A549 (cell line): ENCODE data around the gene PTBP1. TPM values are rescaled to one million over a fixed set of nuclear protein-coding genes. Genes with fewer than 3 reads are reported as not detected.
A peak's percentile ranks its signal among the peaks of the same experiment; 100 is the strongest.

ENCODE experiments used
- ATAC-seq, 2 experiments: fragments of 200-7000 bp in 1 of 2; fragments of >200 bp in 1 of 2; cut with Nextera tagmentation in 1 of 2; cut with Tn5 transposase in 1 of 2; 3 replicates each; pipeline versions ENCODE4 v1.8.0 to v1.9.1; 2018 to 2020; ENCODE audit warnings: mild to moderate bottlenecking in 1 of 2, moderate library complexity in 1 of 2
- CTCF ChIA-PET: fragments of 300-600 bp; sonication (Branson Sonifier 250); formaldehyde crosslinking; extraction: SDS; loops from one replicate; lab custom pipeline; 2021; ENCODE audit warnings: antibody characterized with exemption, inconsistent platforms; lab: Yijun Ruan, JAX
- POLR2A ChIA-PET: fragments of 350-600 bp; formaldehyde crosslinking; extraction: SDS; loops from one replicate; lab custom pipeline; 2021; ENCODE audit warnings: antibody characterized with exemption, inconsistent platforms; lab: Yijun Ruan, JAX
- DNase-seq, 2 experiments: peaks; one replicate each; pipeline versions ENCODE4 v3.0.0 to v3.0.0-alpha.2; 2011 to 2016; ENCODE audit warnings: low read depth in 1 of 2, low spot score in 1 of 2
- FAIRE-seq: peaks from 2 replicates; lab custom pipeline; 2011; peaks lifted over from hg19 to GRCh38; lab: Jason Lieb, UNC
- H3K27ac ChIP-seq, 2 experiments: fragments of >200 bp; sonication (Bioruptor Twin); formaldehyde crosslinking; 3 replicates each; pipeline ENCODE4 v1.5.1; 2016 to 2017
- H3K4me1 ChIP-seq: fragments of >200 bp; sonication (Bioruptor Twin); formaldehyde crosslinking; 3 replicates; pipeline ENCODE4 v1.6.1; 2016
- H3K4me2 ChIP-seq: fragments of >200 bp; sonication (Bioruptor Twin); formaldehyde crosslinking; 3 replicates; pipeline ENCODE4 v1.6.1; 2016
- H3K4me3 ChIP-seq: fragments of >200 bp; sonication (Bioruptor Twin); formaldehyde crosslinking; 3 replicates; pipeline ENCODE4 v1.5.1; 2016
- H3K9me3 ChIP-seq: fragments of >200 bp; sonication (Bioruptor Twin); formaldehyde crosslinking; 3 replicates; pipeline ENCODE4 v1.6.1; 2016
- BHLHE40 ChIP-seq: IDR thresholded peaks from 2 replicates; pipeline ENCODE4 v1.6.1; 2012; ENCODE audit warnings: low read depth, low read length, inconsistent platforms
- CEBPB ChIP-seq, 2 experiments: fragments of >200 bp in 1 of 2; sonication (Bioruptor Twin) in 1 of 2; formaldehyde crosslinking in 1 of 2; IDR thresholded peaks; 2 replicates each; pipeline ENCODE4 v1.6.1; 2012 to 2016
- CHD4 ChIP-seq: fragments of 200-600 bp; sonication (generic); IDR thresholded peaks from 2 replicates; pipeline ENCODE4 v1.6.1; 2016; ENCODE audit warnings: antibody characterized with exemption, mild to moderate bottlenecking, borderline replicate concordance
- EP300 ChIP-seq, 2 experiments: fragments of >200 bp; sonication (Bioruptor Twin); formaldehyde crosslinking; IDR thresholded peaks; 2 replicates in 1 of 2; 3 replicates in 1 of 2; pipeline ENCODE4 v1.6.1; 2016 to 2017
- ESRRA ChIP-seq: fragments of 150-350 bp; IDR thresholded peaks from 2 replicates; pipeline ENCODE4 v1.6.1; 2014; ENCODE audit warnings: mild to moderate bottlenecking, low read length, borderline replicate concordance
- FOSL2 ChIP-seq, 2 experiments: fragments of 450-650 bp in 1 of 2; fragments of >200 bp in 1 of 2; sonication (Bioruptor Twin) in 1 of 2; formaldehyde crosslinking; IDR thresholded peaks; 2 replicates each; pipeline versions ENCODE4 v1.5.0 to v1.6.1; 2016 to 2020; ENCODE audit warnings: mild to moderate bottlenecking in 1 of 2, moderate library complexity in 1 of 2
- FOXS1 ChIP-seq: fragments of 250-450 bp; sonication (Bioruptor Pico); IDR thresholded peaks from 2 replicates; pipeline ENCODE4 v1.5.0; 2020; ENCODE audit warnings: mild to moderate bottlenecking, moderate library complexity
- HDAC2 ChIP-seq: fragments of 200-600 bp; sonication (generic); IDR thresholded peaks from 2 replicates; pipeline ENCODE4 v1.6.1; 2016
- HOXA7 ChIP-seq: fragments of 250-450 bp; sonication (Bioruptor Pico); IDR thresholded peaks from 2 replicates; pipeline ENCODE4 v1.5.0; 2020; ENCODE audit warnings: mild to moderate bottlenecking, moderate library complexity
- HOXB13 ChIP-seq: fragments of 250-450 bp; sonication (Bioruptor Pico); IDR thresholded peaks from 2 replicates; pipeline ENCODE4 v1.5.0; 2020; ENCODE audit warnings: low read depth, mild to moderate bottlenecking, moderate library complexity
- JUNB ChIP-seq: fragments of >200 bp; sonication (Bioruptor Twin); formaldehyde crosslinking; IDR thresholded peaks from 2 replicates; pipeline ENCODE4 v1.6.1; 2016
- KDM5A ChIP-seq: fragments of 200-600 bp; sonication (generic); IDR thresholded peaks from 2 replicates; pipeline ENCODE4 v1.6.1; 2016; ENCODE audit warnings: antibody characterized with exemption, mild to moderate bottlenecking
- MAFK ChIP-seq: fragments of 450-650 bp; IDR thresholded peaks from 2 replicates; pipeline ENCODE4 v1.6.1; 2014; ENCODE audit not compliant: partially characterized antibody
- MAX ChIP-seq: IDR thresholded peaks from 2 replicates; pipeline ENCODE4 v1.6.1; 2012
- MYC ChIP-seq: IDR thresholded peaks from 2 replicates; pipeline ENCODE4 v1.6.1; 2012; ENCODE audit warnings: mild to moderate bottlenecking, inconsistent platforms, low read length, improper control_type of control experiment, borderline replicate concordance
- NR3C1 ChIP-seq: fragments of >200 bp; sonication (Bioruptor Twin); formaldehyde crosslinking; IDR thresholded peaks from 3 replicates; pipeline ENCODE4 v1.6.1; 2017
- POLR2AphosphoS2 ChIP-seq: conservative IDR thresholded peaks from 2 replicates; pipeline ENCODE4 v1.6.1; 2012; ENCODE audit warnings: low read length, improper control_type of control experiment, inconsistent platforms
- RARB ChIP-seq: fragments of 250-450 bp; sonication (Bioruptor Pico); IDR thresholded peaks from 2 replicates; pipeline ENCODE4 v1.8.0; 2021; ENCODE audit warnings: mild to moderate bottlenecking, moderate library complexity
- RCOR1 ChIP-seq: fragments of 150-350 bp; IDR thresholded peaks from 2 replicates; pipeline ENCODE4 v1.6.1; 2014; ENCODE audit warnings: antibody characterized with exemption, low read length, low read depth
- REST ChIP-seq: fragments of 200-600 bp; sonication (generic); IDR thresholded peaks from 2 replicates; pipeline ENCODE4 v1.6.1; 2016; ENCODE audit warnings: antibody characterized with exemption, mild to moderate bottlenecking, moderate library complexity
- RFX5 ChIP-seq: fragments of 450-650 bp; IDR thresholded peaks from 2 replicates; pipeline ENCODE4 v1.7.1; 2014; ENCODE audit warnings: antibody characterized with exemption, mild to moderate bottlenecking, moderate library complexity
- RNF2 ChIP-seq: fragments of 200-600 bp; sonication (generic); IDR thresholded peaks from 2 replicates; pipeline ENCODE4 v1.6.1; 2016; ENCODE audit warnings: low read depth, mild to moderate bottlenecking, antibody characterized with exemption, moderate library complexity, borderline replicate concordance
- SREBF2 ChIP-seq: fragments of 450-650 bp; IDR thresholded peaks from 2 replicates; pipeline ENCODE4 v1.6.1; 2014; ENCODE audit warnings: mild to moderate bottlenecking, moderate library complexity
- WGBS: methylation state at CpG from one replicate; pipeline ENCODE4 v1.1.6; 2017; ENCODE audit errors: missing lambda C conversion rate; 5-methylcytosine and 5-hydroxymethylcytosine counted together
- polyA plus RNA-seq, 4 experiments: library from polyadenylated mRNA; depleted of rRNA in 3 of 4; stranded (reverse); fragments of >200 nt; fragmentation: RNase III in 1 of 4; extraction: RNeasy Plus Mini Kit Qiagen cat#74134 plus additional on column Dnase treatment in 1 of 4; gene quantifications; 2 replicates in 3 of 4; 3 replicates in 1 of 4; pipeline ENCODE4 v1.2.3, GENCODE V29; 2011 to 2017
- TF ChIP-seq, protein P1 (sequence below): fragments of >200 bp; sonication (Bioruptor Twin); formaldehyde crosslinking; IDR thresholded peaks from 3 replicates; pipeline ENCODE4 v1.5.1; 2016
- TF ChIP-seq, protein P2 (sequence below): fragments of 250-450 bp; sonication (Bioruptor Pico); IDR thresholded peaks from 2 replicates; pipeline ENCODE4 v1.5.0; 2020; ENCODE audit warnings: low read depth, mild to moderate bottlenecking, moderate library complexity
- TF ChIP-seq, protein P3 (sequence below): fragments of 450-650 bp; IDR thresholded peaks from 2 replicates; pipeline ENCODE4 v1.6.1; 2014; ENCODE audit warnings: antibody characterized with exemption

PTBP1 gene
- polyA plus RNA-seq, 2 of the 4 experiments (the other 2 are of a cell fraction): 144 to 264 TPM

DNA sequence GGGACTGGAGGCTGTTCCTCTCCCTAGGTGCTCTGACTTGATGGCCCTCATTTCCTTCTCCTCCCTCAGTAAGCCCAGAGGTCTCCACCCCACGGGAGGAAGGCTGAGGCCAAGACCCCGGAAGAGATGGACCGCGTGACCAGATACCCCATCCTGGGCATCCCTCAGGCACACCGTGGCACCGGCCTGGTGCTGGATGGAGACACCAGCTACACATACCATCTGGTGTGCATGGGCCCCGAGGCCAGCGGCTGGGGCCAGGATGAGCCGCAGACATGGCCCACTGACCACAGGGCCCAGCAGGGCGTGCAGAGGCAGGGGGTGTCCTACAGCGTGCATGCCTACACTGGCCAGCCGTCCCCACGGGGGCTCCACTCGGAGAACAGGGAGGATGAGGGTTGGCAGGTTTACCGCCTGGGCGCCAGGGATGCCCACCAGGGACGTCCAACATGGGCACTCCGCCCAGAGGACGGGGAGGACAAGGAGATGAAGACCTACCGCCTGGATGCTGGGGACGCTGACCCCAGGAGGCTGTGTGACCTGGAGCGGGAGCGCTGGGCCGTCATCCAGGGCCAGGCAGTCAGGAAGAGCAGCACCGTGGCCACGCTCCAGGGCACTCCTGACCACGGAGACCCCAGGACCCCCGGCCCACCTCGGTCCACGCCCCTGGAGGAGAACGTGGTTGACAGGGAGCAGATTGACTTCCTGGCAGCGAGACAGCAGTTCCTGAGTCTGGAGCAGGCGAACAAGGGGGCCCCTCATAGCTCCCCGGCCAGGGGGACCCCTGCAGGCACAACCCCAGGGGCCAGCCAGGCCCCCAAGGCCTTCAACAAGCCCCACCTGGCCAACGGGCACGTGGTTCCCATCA, 40.2 kb upstream of the PTBP1 start:
- H3K27ac ChIP-seq: peak overlapping the region in 1 of 2 experiments; percentile 4; a peak in 1 of 6 replicates
- CTCF ChIA-PET: no interaction called here
- FAIRE-seq (no peak), DNase-seq (no peak), ATAC-seq (no peak)
- H3K4me3 ChIP-seq: no peak overlapping the region
- no peak for TF ChIP-seq FOSL2 (IDR thresholded peaks at IDR 0.05)
- TF ChIP-seq FOSL2 (CRISPR knock-in tag; IDR thresholded peaks at IDR 0.05): no peak
- no peak for TF ChIP-seq BHLHE40
- TF ChIP-seq CEBPB (IDR thresholded peaks at IDR 0.05): no peak
- no peak for TF ChIP-seq MYC
- TF ChIP-seq, protein P1, sequence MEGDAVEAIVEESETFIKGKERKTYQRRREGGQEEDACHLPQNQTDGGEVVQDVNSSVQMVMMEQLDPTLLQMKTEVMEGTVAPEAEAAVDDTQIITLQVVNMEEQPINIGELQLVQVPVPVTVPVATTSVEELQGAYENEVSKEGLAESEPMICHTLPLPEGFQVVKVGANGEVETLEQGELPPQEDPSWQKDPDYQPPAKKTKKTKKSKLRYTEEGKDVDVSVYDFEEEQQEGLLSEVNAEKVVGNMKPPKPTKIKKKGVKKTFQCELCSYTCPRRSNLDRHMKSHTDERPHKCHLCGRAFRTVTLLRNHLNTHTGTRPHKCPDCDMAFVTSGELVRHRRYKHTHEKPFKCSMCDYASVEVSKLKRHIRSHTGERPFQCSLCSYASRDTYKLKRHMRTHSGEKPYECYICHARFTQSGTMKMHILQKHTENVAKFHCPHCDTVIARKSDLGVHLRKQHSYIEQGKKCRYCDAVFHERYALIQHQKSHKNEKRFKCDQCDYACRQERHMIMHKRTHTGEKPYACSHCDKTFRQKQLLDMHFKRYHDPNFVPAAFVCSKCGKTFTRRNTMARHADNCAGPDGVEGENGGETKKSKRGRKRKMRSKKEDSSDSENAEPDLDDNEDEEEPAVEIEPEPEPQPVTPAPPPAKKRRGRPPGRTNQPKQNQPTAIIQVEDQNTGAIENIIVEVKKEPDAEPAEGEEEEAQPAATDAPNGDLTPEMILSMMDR: no peak
- TF ChIP-seq RARB: no peak
- no peak for TF ChIP-seq RFX5
- TF ChIP-seq RNF2: no peak
- no peak for TF ChIP-seq EP300 (IDR thresholded peaks at IDR 0.05)
- TF ChIP-seq POLR2AphosphoS2: no peak
- no peak for TF ChIP-seq MAFK
- no peak for TF ChIP-seq ESRRA
- no peak for TF ChIP-seq HOXB13 (CRISPR knock-in tag)
- TF ChIP-seq, protein P2, sequence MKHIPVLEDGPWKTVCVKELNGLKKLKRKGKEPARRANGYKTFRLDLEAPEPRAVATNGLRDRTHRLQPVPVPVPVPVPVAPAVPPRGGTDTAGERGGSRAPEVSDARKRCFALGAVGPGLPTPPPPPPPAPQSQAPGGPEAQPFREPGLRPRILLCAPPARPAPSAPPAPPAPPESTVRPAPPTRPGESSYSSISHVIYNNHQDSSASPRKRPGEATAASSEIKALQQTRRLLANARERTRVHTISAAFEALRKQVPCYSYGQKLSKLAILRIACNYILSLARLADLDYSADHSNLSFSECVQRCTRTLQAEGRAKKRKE (CRISPR knock-in tag): no peak
- POLR2A ChIA-PET: no interaction called here
- peaks cover 32% of the 10 kb centered on the region for H3K9me3 ChIP-seq
- H3K4me2 ChIP-seq: no peak overlapping the region
- H3K4me1 ChIP-seq: peaks cover 21% of the 10 kb centered on the region
- WGBS: 94% methylated on average over 22 of the region's 36 CpGs

- Histone ChIP-seq H3K4me3 (no peak overlapping the region), H3K4me1 (peaks cover 21% of the 10 kb centered on the region), H3K27ac (no peak overlapping the region), H3K9me3 (peaks cover 32% of the 10 kb centered on the region), H3K4me2 (no peak overlapping the region)
- WGBS: 99% methylated on average over 15 of the region's 50 CpGs
- ChIA-PET POLR2A (no interaction called here), CTCF (interaction anchor here (0.9 kb wide), 1 partner anchor 13 kb away, joined by 3 read pairs; no protein-coding TSS in a partner anchor)
- ATAC-seq (no peak), FAIRE-seq (no peak), DNase-seq (no peak)
- TF ChIP-seq RARB (no peak), POLR2AphosphoS2 (no peak), CHD4 (no peak), HOXA7 (CRISPR knock-in tag) (no peak), REST (no peak), HDAC2 (no peak), RFX5 (no peak), ESRRA (no peak), RCOR1 (no peak), NR3C1 (no peak), FOXS1 (CRISPR knock-in tag) (no peak), SREBF2 (no peak), KDM5A (no peak), JUNB (no peak), MYC (no peak), EP300 (IDR thresholded peaks at IDR 0.05) (no peak), HOXB13 (CRISPR knock-in tag) (no peak), MAX (no peak)
- TF ChIP-seq, protein P3, sequence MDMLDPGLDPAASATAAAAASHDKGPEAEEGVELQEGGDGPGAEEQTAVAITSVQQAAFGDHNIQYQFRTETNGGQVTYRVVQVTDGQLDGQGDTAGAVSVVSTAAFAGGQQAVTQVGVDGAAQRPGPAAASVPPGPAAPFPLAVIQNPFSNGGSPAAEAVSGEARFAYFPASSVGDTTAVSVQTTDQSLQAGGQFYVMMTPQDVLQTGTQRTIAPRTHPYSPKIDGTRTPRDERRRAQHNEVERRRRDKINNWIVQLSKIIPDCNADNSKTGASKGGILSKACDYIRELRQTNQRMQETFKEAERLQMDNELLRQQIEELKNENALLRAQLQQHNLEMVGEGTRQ: no peak
Observed at GRCh38 chr19:757811-758668, 39.2 kb upstream of the PTBP1 start.
